Measurements from ENCODE around the gene GTF2H1.

GTF2H1 gene

DNA sequence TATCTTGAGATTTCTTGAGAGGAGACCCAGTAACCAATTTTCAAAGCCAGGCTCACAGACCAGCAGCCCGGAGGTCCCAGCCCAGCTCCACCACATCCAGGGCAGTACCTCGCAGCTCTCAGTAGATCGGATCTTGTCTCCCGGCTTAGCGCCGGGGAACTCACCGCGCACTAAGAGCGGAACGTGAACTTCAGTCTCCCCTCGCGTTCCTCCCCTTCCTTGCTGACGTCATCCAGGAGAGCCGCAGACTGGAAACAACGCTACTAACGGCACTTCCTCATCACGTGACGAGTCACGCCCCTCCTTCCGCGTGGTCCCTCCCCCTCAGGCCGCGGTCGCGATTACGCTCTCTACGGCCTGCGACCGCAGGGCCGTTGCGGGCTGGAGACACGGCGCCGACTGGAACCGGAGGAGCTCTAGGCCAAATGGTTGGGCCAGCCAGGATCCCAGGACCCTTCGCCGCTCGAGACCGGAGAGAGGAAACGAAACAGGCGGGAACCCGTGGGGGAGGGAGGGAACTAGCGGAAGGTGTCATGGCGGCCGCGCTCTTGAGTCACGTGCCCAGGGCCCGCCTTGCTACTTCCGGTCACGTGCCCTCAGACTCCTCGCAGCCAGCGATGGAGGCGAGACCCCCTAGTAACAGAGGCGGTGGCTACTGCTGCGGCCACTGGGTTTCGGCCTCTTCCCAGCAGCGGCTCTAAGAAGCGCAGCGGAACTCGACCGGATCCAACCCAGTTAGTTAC, at the start of gene GTF2H1, which contains the start of gene HPS5:
Gene GTF2H1, plus strand, starts transcription at position 599 of the 743 bp plus-strand sequence. CDS start 10,508 bp downstream, outside the sequence.
Gene HPS5, minus strand, starts transcription at position 172 of the 743 bp plus-strand sequence. CDS start 4,282 bp downstream, outside the sequence.
- Mint-ChIP-seq H3K4me1 (peaks cover 70% of the 10 kb centered on the region), H3K36me3 (ENCODE audit: low read depth) (peaks cover 35% of the 10 kb centered on the region), H3K27me3 (no peaks in the 10 kb centered on the region), H3K9me3 (no peaks in the 10 kb centered on the region), H3K4me3 (peak within 1 kb of the TSS; percentile 96), H3K27ac (peak within 1 kb of the TSS; percentile 99)
- ATAC-seq = peak; percentile 96
- DNase-seq = peak; percentile 95

DNA sequence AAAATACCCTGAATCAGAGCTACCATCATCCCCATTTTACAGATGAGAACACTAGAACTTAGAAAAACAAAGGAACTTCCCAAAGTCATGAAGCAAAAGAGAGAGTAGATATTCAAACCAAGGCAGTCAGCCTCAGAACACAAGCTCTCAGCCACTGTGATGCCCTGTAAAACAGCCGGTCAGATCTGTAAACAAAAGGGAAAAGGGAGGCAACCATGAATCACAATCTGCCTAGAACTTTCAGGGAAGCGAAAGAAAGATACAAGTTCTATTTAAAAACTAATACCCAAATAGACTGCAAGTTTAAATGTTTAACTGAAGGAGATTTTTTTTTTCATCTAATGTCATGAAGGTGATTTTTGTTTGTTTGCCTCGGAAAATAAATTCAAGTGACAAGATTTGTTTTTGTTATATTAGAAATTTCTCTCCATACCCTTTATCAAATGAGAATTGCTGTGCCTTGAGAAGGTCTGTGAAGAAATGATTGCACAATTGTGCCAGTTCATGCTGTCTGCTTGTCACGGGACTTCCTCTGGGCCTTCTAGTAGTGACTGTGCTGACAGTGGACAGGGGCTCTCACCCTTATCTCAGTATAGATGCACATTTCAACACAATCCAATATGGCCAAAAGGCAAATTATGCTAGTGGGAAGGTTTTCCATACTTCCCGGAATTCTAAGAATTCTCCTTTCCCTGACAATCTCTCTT, 44.6 kb upstream of the GTF2H1 start:
- DNase-seq (no peak), ATAC-seq (no peak)
- Mint-ChIP-seq H3K36me3 (ENCODE audit: low read depth) (peaks cover 33% of the 10 kb centered on the region), H3K4me3 (no peak overlapping the region), H3K4me1 (peaks cover 10% of the 10 kb centered on the region), H3K27me3 (no peaks in the 10 kb centered on the region), H3K27ac (no peak overlapping the region), H3K9me3 (no peaks in the 10 kb centered on the region)

DNA sequence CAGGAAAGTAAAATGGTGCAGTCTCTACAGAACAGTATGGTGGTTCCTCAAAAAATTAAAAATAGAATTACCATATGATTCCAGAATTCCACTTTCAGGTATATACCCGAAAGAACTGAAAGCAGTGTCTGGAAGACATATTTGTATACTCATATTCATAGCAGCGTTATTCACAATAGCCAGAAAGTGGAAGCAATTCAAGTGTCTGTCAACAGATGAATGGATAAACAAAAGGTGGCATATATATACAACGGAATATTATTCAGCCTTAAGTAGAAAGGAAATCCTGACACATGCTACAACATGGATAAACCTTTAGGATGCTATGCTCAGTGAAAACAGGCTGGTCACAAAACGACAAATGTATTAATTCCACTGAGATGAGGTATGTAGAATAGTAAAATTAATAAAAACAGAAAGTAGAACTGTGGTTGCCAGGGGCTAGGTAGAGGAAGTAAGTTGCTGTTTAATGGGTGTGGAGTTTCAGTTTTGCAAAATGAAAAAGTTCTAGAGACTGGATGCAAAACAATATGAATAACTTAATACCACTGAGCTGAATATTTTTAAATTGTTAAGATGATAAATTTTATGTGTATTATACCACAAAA, 41.8 kb upstream of the GTF2H1 start:
- Mint-ChIP-seq H3K4me1 (peaks cover 10% of the 10 kb centered on the region), H3K27ac (peak overlapping the region; percentile 49), H3K9me3 (no peaks in the 10 kb centered on the region), H3K27me3 (no peaks in the 10 kb centered on the region), H3K36me3 (ENCODE audit: low read depth) (peaks cover 38% of the 10 kb centered on the region), H3K4me3 (peak overlapping the region; percentile 41)
- no peak for ATAC-seq
- DNase-seq = no peak

DNA sequence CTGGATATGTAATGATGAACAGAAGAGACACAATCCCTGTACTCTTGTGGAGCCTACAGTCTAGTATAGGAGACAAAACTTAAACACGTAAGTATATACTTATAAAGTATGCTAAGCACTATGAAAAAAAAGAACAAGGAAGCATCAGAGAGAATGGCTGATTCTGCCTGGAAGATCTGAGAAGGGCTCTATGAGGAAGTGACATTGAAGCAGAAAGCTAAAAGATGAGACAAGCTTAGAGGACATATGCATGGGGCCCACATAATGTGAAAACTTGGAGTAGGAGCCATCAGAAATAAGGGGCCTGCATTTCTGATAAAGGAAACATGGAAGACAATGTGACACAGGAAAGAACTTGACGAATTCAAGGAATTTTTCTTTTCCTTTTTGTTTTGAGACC, 39.7 kb upstream of the GTF2H1 start:
- Mint-ChIP-seq H3K4me3 (no peak overlapping the region), H3K27ac (peak overlapping the region; percentile 24), H3K27me3 (no peaks in the 10 kb centered on the region), H3K36me3 (ENCODE audit: low read depth) (peaks cover 47% of the 10 kb centered on the region), H3K9me3 (no peaks in the 10 kb centered on the region), H3K4me1 (peaks cover 10% of the 10 kb centered on the region)
- ATAC-seq = no peak
- DNase-seq = no peak

DNA sequence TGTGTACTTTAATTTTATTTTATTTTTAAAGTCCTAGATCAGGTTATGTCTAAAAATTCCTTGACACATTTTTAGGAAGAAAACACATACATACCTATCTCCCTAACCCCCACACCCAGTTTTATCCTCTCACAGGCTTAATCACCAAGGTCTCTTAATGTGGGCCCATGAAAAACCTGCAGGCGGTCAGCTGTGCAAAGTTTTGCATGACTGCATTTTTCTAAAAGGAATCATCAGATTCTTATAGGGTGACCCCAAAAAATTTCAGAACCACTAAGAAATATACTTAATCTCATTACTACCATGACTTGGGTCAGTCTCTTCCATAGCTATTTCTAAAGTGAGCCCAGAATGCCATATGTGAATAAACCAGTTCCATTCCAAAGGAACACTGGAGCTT, 36.5 kb upstream of the GTF2H1 start:
- no peaks in the 10 kb centered on the region for H3K27me3 Mint-ChIP-seq
- H3K4me3 Mint-ChIP-seq = no peak overlapping the region
- peaks cover 3% of the 10 kb centered on the region for H3K4me1 Mint-ChIP-seq
- ATAC-seq (no peak), DNase-seq (no peak)
- no peaks in the 10 kb centered on the region for H3K9me3 Mint-ChIP-seq
- H3K27ac Mint-ChIP-seq = no peak overlapping the region
- H3K36me3 Mint-ChIP-seq (ENCODE audit: low read depth) = peaks cover 36% of the 10 kb centered on the region

DNA sequence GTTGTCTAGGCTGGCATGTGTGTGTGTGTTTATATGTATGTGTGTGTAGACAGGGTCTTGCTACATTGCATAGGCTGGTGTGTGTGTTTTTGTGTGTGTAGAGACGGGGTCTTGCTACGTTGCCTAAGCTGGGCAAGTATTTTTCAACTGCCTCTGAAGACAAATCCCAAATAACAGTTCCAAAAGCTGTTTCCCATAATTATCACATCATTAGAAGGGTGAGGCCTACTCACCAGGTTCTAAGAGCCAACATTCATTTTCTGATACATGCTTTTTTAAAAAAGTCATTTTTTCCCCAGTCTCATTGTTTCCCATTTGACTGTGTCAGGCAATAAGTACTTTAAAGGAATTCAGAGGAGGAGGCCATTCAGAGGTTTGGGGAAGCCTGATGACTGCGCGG, 33.5 kb upstream of the GTF2H1 start:
- Mint-ChIP-seq H3K9me3 (no peaks in the 10 kb centered on the region), H3K4me1 (no peaks in the 10 kb centered on the region), H3K27ac (no peak overlapping the region), H3K27me3 (no peaks in the 10 kb centered on the region), H3K36me3 (ENCODE audit: low read depth) (peaks cover 39% of the 10 kb centered on the region), H3K4me3 (no peak overlapping the region)
- no peak for ATAC-seq
- DNase-seq = no peak

DNA sequence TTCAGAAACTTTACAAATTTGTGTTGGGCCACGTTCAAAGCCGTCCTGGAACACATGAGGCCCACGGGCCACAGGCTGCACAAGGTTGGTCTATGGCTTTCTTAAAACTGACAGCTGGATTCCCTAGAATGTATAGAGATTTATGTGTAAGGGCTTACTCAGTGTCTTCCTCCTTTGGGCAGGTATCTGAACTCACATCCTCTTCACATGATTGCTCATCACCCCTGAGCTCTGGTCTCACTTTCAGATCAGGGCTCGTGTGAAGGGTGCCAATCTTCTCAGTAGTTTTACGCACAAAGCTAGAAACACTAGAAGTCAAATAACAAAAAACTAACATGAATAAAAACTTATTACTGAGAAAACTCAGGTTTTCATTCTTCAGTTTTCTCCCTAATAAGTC, 27.5 kb upstream of the GTF2H1 start:
- H3K36me3 Mint-ChIP-seq (ENCODE audit: low read depth) = peaks cover 54% of the 10 kb centered on the region
- H3K27ac Mint-ChIP-seq = no peak overlapping the region
- ATAC-seq (peak; percentile 52), DNase-seq (no peak)
- no peak overlapping the region for H3K4me3 Mint-ChIP-seq
- H3K4me1 Mint-ChIP-seq = peaks cover 2% of the 10 kb centered on the region
- no peaks in the 10 kb centered on the region for H3K9me3 Mint-ChIP-seq
- no peaks in the 10 kb centered on the region for H3K27me3 Mint-ChIP-seq

DNA sequence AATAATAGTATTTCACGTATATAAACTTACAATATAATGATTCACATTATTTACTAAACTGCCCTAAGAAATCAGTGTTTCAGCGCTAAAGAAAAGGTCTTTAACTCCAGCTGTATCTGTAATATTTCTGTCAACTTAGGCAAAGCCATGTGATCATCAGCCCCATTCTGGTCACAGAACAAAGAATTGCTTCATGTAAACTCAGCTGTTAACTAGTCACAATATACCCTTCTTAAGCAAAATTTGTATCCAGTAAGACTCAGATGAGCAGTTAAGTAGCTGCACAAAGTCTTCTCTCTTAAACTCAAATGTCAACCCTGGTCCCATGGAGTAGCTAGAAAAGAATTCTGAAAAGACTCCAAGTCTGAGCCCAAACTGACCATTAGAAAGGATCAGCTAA, 27.1 kb upstream of the GTF2H1 start:
- ATAC-seq (no peak), DNase-seq (no peak)
- no peak overlapping the region for H3K4me3 Mint-ChIP-seq
- H3K36me3 Mint-ChIP-seq (ENCODE audit: low read depth) = peaks cover 53% of the 10 kb centered on the region
- no peaks in the 10 kb centered on the region for H3K9me3 Mint-ChIP-seq
- peaks cover 2% of the 10 kb centered on the region for H3K4me1 Mint-ChIP-seq
- no peak overlapping the region for H3K27ac Mint-ChIP-seq
- no peaks in the 10 kb centered on the region for H3K27me3 Mint-ChIP-seq

DNA sequence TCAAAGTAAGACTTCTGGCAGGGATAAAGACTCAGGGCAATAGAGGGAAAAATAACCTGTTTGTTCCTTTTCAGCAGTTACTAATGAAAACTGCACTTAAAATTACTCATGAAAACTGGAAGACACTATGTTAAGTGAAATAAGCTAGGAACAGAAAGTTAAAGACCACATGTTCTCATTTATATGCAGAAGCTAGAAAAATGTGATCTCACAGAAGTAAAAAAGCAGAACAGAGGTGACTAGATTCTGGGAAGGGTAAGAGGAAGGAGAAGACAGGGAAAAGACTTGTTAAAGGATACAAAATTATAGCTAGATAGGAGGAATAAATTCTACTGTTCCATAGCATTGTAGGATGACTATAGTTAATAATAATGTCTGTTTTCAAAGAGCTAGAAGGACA, 22.6 kb upstream of the GTF2H1 start:
- no peak overlapping the region for H3K27ac Mint-ChIP-seq
- no peaks in the 10 kb centered on the region for H3K9me3 Mint-ChIP-seq
- no peak overlapping the region for H3K4me3 Mint-ChIP-seq
- ATAC-seq = no peak
- no peaks in the 10 kb centered on the region for H3K4me1 Mint-ChIP-seq
- H3K27me3 Mint-ChIP-seq = no peaks in the 10 kb centered on the region
- DNase-seq = no peak
- H3K36me3 Mint-ChIP-seq (ENCODE audit: low read depth) = peaks cover 40% of the 10 kb centered on the region

DNA sequence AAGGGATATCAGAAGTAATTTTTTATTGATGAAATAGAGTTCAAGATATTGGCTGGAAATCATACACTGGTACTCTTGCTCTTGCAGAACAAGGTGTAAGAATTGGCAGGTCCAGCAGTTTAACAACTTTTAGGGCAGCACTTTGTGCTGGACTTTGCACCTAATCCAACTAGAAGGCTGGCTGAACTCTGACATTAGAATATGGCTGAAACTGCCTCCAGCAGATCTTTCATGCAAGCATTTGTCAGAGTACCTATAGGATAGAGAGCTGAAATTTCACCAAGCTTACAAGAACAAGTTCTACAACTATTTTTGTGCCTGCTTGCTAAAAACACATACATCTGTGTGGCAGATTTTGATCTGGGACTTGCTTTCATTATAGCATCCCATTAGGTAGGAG, 17.6 kb upstream of the GTF2H1 start:
- Mint-ChIP-seq H3K4me1 (no peaks in the 10 kb centered on the region), H3K27ac (no peak overlapping the region), H3K36me3 (ENCODE audit: low read depth) (peaks cover 42% of the 10 kb centered on the region), H3K4me3 (no peak overlapping the region), H3K9me3 (no peaks in the 10 kb centered on the region), H3K27me3 (no peaks in the 10 kb centered on the region)
- DNase-seq = no peak
- no peak for ATAC-seq

DNA sequence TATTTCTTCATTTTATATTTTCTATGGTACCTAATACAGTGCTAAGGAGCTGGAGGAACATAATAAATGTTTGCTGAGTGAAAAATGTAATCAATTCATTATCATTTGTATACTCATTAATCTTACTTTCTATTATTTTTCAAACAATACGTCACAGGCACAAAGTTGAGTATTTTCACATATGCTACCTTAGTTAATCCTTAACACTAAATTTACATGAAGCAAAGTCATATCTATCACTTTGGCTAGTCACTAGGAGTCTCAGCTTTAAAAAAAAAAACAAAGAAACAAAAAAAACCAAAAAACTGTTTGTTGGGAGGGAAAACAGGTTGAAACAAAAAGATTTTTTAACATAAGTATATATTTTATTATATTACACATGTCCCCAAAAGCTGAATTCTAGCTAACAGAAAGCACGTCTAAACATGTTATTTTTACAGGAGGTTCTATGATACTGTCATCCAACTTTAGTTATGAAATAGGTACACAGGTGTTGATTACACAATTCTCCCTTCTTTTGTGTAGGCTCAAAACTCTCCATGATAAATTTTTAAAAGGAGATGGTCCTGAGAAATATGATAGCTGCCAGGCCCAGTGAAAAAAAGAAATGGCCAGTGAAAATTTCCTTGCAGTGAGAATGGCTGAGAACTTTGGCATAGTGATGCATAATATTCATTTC, 14.8 kb upstream of the GTF2H1 start:
- no peak for DNase-seq

DNA sequence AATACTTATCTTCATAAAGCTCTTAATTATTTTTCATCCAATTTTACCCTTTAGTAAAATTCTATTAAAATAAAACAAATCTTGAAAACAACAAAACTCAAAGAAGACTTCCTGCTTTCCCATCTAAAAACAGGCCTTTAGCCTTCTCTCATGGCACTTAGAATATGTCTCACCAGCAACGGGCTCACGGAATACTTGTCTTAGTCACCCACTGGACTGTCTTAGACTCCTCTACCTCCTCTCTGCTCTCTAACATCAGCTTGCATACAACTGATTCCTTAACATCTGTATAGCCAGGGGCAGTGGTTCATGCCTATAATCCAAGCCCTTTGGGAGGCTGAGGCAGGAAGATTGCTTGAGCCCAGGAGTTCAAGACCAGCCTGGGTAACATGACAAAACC, 14.1 kb upstream of the GTF2H1 start:
- Mint-ChIP-seq H3K4me1 (peaks cover 7% of the 10 kb centered on the region), H3K27ac (no peak overlapping the region), H3K27me3 (no peaks in the 10 kb centered on the region)

More for the DNA sequence above, 14.8 kb upstream of the GTF2H1 start:
- no peak for ATAC-seq
- Mint-ChIP-seq H3K27ac (no peak overlapping the region), H3K27me3 (no peaks in the 10 kb centered on the region), H3K36me3 (ENCODE audit: low read depth) (peaks cover 43% of the 10 kb centered on the region), H3K4me3 (no peak overlapping the region), H3K9me3 (no peaks in the 10 kb centered on the region), H3K4me1 (peaks cover 3% of the 10 kb centered on the region)

DNA sequence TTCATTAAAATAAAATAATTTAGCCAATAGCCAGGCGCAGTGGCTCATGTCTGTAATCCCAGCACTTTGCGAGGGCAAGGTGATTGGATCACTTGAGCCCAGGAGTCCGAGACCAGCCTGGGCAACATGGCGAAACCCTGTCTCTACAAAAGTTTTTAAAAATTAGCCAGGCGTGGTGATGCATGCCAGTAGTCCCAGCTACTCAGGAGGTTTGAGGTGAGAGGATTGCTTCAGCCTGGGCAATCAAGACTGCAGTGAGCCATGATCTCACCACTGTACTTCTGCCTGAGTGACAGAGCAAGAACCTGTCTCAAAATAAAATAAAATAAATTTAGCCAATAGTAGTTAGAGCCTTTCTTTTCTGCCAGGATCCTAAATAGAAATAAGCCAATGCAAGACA, 12.7 kb upstream of the GTF2H1 start:
- Mint-ChIP-seq H3K4me1 (peaks cover 7% of the 10 kb centered on the region), H3K27ac (no peak overlapping the region), H3K36me3 (ENCODE audit: low read depth) (peaks cover 39% of the 10 kb centered on the region), H3K4me3 (no peak overlapping the region), H3K9me3 (no peaks in the 10 kb centered on the region), H3K27me3 (no peaks in the 10 kb centered on the region)
- ATAC-seq (no peak), DNase-seq (no peak)

More for the DNA sequence above, 14.1 kb upstream of the GTF2H1 start:
- no peaks in the 10 kb centered on the region for H3K9me3 Mint-ChIP-seq
- H3K4me3 Mint-ChIP-seq = no peak overlapping the region
- DNase-seq (no peak), ATAC-seq (no peak)
- H3K36me3 Mint-ChIP-seq (ENCODE audit: low read depth) = peaks cover 43% of the 10 kb centered on the region

DNA sequence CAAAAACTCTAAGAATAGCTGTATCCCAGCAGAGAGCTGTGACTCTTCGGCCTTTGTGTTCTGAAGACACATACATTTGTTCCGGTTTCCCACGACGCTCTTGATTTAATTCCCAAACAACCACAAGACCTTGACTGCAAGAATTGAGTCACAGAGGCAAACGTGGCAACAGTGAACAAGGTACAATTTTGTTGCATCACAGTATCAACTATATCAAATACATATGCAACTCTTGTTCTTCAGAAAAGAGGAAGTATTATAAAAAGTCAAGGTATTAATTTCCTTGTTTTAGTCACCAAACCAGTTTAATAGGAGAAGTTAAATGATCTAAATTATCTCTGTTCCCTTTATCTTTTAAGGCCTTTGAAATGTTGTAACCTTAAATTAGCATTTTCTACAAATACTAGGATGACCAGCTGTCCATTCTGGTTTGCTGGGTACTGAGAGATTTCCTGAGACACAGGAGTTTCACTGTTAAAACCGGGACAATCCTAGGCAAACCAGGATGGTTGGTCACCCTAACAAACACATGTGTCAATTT, 11.5 kb upstream of the GTF2H1 start:
- H3K4me1 Mint-ChIP-seq = peaks cover 7% of the 10 kb centered on the region
- DNase-seq (no peak), ATAC-seq (no peak)
- H3K9me3 Mint-ChIP-seq = no peaks in the 10 kb centered on the region
- peaks cover 33% of the 10 kb centered on the region for H3K36me3 Mint-ChIP-seq (ENCODE audit: low read depth)
- H3K27me3 Mint-ChIP-seq = no peaks in the 10 kb centered on the region
- no peak overlapping the region for H3K4me3 Mint-ChIP-seq
- no peak overlapping the region for H3K27ac Mint-ChIP-seq
